ENCODE data around the gene FBXO31. TPM values are rescaled to one million over a fixed set of nuclear protein-coding genes. Genes with fewer than 3 reads are reported as not detected.

The FBXO31 gene
- total RNA-seq, 4 donors from 2014 or later = 156 to 264 (median 201) TPM

- no peak for DNase-seq
- no peak for ATAC-seq
- no peaks in the 10 kb centered on the region for H3K27me3 ChIP-seq
- no peaks in the 10 kb centered on the region for H3K36me3 ChIP-seq
- TF ChIP-seq CTCF (IDR thresholded peaks at IDR 0.05 in 4 of 5, conservative IDR thresholded peaks at IDR 0.05 in 1 of 5) = no peak
- no peak for TF ChIP-seq POLR2A (IDR thresholded peaks at IDR 0.05)
- H3K9me3 ChIP-seq = no peaks in the 10 kb centered on the region
- H3K27ac ChIP-seq = peak overlapping the region; percentile 93 to 97 (median 94)
- H3K4me3 ChIP-seq = no peak overlapping the region
- intact Hi-C loops (cut with DNase I; ENCODE audit: low total_unique reads) = no loop called here
- in situ Hi-C loops (cut with MboI; ENCODE audit: low sequenced_read_pairs in 4 of 4) = loop anchor here in 1 of 4 donors (10.0 kb wide), 1 partner anchor 50 kb away; no protein-coding TSS in a partner anchor
- H3K4me1 ChIP-seq = peaks cover 70% of the 10 kb centered on the region in 2 donors
Measured at GRCh38 chr16:87374313-87374712, 9.3 kb downstream of the FBXO31 start.

- peak overlapping the region; percentile 71 to 97 (median 93) for H3K27ac ChIP-seq
- peaks cover 73 to 83% of the 10 kb centered on the region in 2 donors for H3K4me1 ChIP-seq
- H3K36me3 ChIP-seq = no peaks in the 10 kb centered on the region
- intact Hi-C loops (cut with DNase I; ENCODE audit: low total_unique reads) (no loop called here), in situ Hi-C loops (cut with MboI; ENCODE audit: low sequenced_read_pairs in 4 of 4) (loop anchor here in 1 of 4 donors (10.0 kb wide), 1 partner anchor 48 kb away; no protein-coding TSS in a partner anchor)
- H3K4me3 ChIP-seq = no peak overlapping the region
- no peaks in the 10 kb centered on the region for H3K9me3 ChIP-seq
- no peaks in the 10 kb centered on the region for H3K27me3 ChIP-seq
- ATAC-seq = no peak
- no peak for DNase-seq
- TF ChIP-seq POLR2A (IDR thresholded peaks at IDR 0.05) (no peak), CTCF (IDR thresholded peaks at IDR 0.05 in 4 of 5, conservative IDR thresholded peaks at IDR 0.05 in 1 of 5) (no peak)
Measured at GRCh38 chr16:87372305-87372704, 11.3 kb downstream of the FBXO31 start.

GRCh38 chr16:87371261-87371866, 12.2 kb downstream of the FBXO31 start:
- Histone ChIP-seq H3K27me3 (no peaks in the 10 kb centered on the region), H3K9me3 (no peaks in the 10 kb centered on the region), H3K27ac (peak overlapping the region; percentile 71 to 97 (median 93)), H3K36me3 (no peaks in the 10 kb centered on the region), H3K4me1 (peaks cover 73 to 78% of the 10 kb centered on the region in 2 donors), H3K4me3 (peak overlapping the region in 1 of 4 donors; percentile 12)
- in situ Hi-C loops (cut with MboI; ENCODE audit: low sequenced_read_pairs in 4 of 4) (loop anchor here in 1 of 4 donors (10.0 kb wide), 1 partner anchor 47 kb away; no protein-coding TSS in a partner anchor), intact Hi-C loops (cut with DNase I; ENCODE audit: low total_unique reads) (no loop called here)
- ATAC-seq (no peak), DNase-seq (no peak)
- no peak for TF ChIP-seq CTCF (IDR thresholded peaks at IDR 0.05 in 4 of 5, conservative IDR thresholded peaks at IDR 0.05 in 1 of 5)
- no peak for TF ChIP-seq POLR2A (IDR thresholded peaks at IDR 0.05)

GRCh38 chr16:87369796-87370719, 13.5 kb downstream of the FBXO31 start:
- H3K4me1 ChIP-seq = peaks cover 70 to 71% of the 10 kb centered on the region in 2 donors
- ATAC-seq (peak; percentile 47 to 89), DNase-seq (peak; percentile 31 to 86)
- no peaks in the 10 kb centered on the region for H3K27me3 ChIP-seq
- H3K4me3 ChIP-seq = peak overlapping the region in 1 of 4 donors; percentile 12
- TF ChIP-seq POLR2A (IDR thresholded peaks at IDR 0.05) (no peak), CTCF (IDR thresholded peaks at IDR 0.05 in 4 of 5, conservative IDR thresholded peaks at IDR 0.05 in 1 of 5) (no peak)
- H3K9me3 ChIP-seq = no peaks in the 10 kb centered on the region
- no peaks in the 10 kb centered on the region for H3K36me3 ChIP-seq
- peak overlapping the region; percentile 71 to 97 (median 93) for H3K27ac ChIP-seq
- intact Hi-C loops (cut with DNase I; ENCODE audit: low total_unique reads) = no loop called here
- in situ Hi-C loops (cut with MboI; ENCODE audit: low sequenced_read_pairs in 4 of 4) = loop anchor here in 1 of 4 donors (10.0 kb wide), 1 partner anchor 45 kb away; no protein-coding TSS in a partner anchor

Data from gastrocnemius medialis (tissue), 4 donors.